HK-2 (cell line): ENCODE results near the gene PGAP6.
"Not testable (repeated sequence)": the region's sequence is repeated elsewhere in the genome, so short reads cannot be mapped to it uniquely, and the experiment has no call there.

Source experiments
- DNase-seq: peaks from one replicate; pipeline ENCODE4 v3.0.0-alpha.2; 2018; ENCODE audit not compliant: unreplicated experiment

Gene PGAP6

GRCh38 chr16:381789-382717 lies at the start of gene PGAP6:
Gene PGAP6, minus strand, starts transcription at chr16:381978. Its CDS starts 157 bp downstream, at chr16:381821.
- peak; percentile 45 for DNase-seq

GRCh38 chr16:430904-431303 lies 49.1 kb upstream of the PGAP6 start:
- no peak for DNase-seq

GRCh38 chr16:427250-427649 lies 45.5 kb upstream of the PGAP6 start:
- DNase-seq, result no peak

GRCh38 chr16:426906-427249 lies 45.1 kb upstream of the PGAP6 start:
- no peak for DNase-seq

- DNase-seq, result peak; percentile 12
Measured at GRCh38 chr16:426115-426905, 44.5 kb upstream of the PGAP6 start.

GRCh38 chr16:425740-426114 lies 43.9 kb upstream of the PGAP6 start:
- DNase-seq, result no peak

GRCh38 chr16:425082-425718 lies 43.4 kb upstream of the PGAP6 start, which contains the start of gene RAB11FIP3:
Gene RAB11FIP3, plus strand, starts transcription at chr16:425649. Its CDS starts 358 bp downstream, at chr16:426007.
- peak; percentile 73 for DNase-seq

GRCh38 chr16:424623-425081 lies 42.9 kb upstream of the PGAP6 start:
- peak; percentile 31 for DNase-seq

GRCh38 chr16:424033-424622 lies 42.4 kb upstream of the PGAP6 start:
- DNase-seq, result peak; percentile 46

GRCh38 chr16:422179-422578 lies 40.4 kb upstream of the PGAP6 start:
- DNase-seq, result not testable (repeated sequence)

GRCh38 chr16:415170-415498 lies 33.4 kb upstream of the PGAP6 start:
- not testable (repeated sequence) for DNase-seq

GRCh38 chr16:414395-415169 lies 32.8 kb upstream of the PGAP6 start:
- no peak for DNase-seq

- no peak for DNase-seq
Measured at GRCh38 chr16:411576-412265, 29.9 kb upstream of the PGAP6 start.

- DNase-seq, result no peak
Measured at GRCh38 chr16:410516-411178, 28.9 kb upstream of the PGAP6 start.

- no peak for DNase-seq
Measured at GRCh38 chr16:407253-407652, 25.5 kb upstream of the PGAP6 start.

- DNase-seq, result no peak
Measured at GRCh38 chr16:405548-406506, 24.0 kb upstream of the PGAP6 start.

- no peak for DNase-seq
Measured at GRCh38 chr16:404971-405486, 23.3 kb upstream of the PGAP6 start.
